GM18861 (cell line): ENCODE results near the gene ST8SIA6.
"Not testable (repeated sequence)": the region's sequence is repeated elsewhere in the genome, so short reads cannot be mapped to it uniquely, and the experiment has no call there.

Experiments
- ATAC-seq: cut with Tn5 transposase; IDR thresholded peaks from one replicate; pipeline ENCODE4 v1.9.1; 2021; ENCODE audit not compliant: unreplicated experiment

ST8SIA6 gene

DNA sequence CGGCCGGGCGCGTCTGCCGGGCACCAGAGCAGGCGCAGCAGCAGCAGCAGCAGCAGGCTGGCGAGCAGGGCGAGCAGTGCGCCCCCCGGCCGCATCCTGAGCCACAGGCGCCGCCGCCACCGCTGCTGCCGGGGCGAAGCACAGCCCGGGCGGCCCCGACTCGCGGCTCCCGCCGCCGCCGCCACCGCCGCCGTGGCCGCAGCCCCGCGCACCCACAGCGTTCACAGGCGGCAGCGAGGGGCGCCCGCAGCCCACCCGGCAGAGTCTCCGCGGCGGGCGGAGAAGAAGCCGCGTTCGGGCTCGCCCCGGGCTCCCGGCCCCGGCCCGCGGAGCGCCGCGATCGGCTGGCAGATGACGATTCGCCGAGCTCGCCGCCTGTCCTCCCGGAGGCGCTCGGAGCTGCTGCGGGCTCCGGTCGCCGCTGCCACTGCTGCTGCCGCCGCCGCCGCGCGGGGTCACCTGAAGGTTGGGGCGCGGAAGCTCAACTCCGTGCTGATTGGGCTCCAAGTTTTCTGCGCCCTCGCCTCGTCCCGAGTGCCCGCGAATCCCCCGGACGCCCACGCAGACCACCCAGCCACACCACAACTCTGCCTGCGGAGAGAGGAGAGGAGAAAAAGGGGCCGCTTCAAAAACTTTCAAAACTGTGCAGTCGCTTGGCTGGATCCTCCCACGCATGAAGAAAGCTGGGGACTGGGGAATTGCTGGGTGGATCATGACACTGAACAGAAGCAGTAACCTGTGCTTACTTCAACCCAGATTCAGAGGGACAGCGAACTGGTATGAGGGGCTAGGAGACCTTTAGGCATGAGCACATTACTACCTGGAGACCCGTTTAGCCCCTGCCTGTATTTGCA lies at the start of gene ST8SIA6:
Gene ST8SIA6 (minus strand): TSS at position 435 of the 854 bp plus-strand sequence. CDS start 340 bp downstream, at position 95.
- ATAC-seq, result peak; percentile 69

DNA sequence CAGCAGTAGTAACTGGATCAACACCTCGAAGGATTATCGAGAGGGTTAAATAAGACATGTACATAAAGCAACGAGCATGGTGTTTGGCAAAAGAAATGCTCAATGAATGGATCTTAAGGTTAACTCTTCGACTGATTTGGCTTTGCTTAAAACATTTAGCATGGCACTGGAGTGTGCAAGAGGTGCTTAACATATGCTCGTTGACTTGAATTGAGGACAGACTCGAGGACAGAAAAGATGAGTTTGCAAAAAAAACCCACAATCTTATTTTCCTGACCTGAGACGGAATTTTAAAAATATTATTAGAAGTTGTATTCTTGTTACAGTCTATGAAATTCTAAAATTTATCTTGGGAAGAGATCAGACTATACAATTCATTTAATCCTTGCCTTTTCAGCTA lies 49.4 kb upstream of the ST8SIA6 start:
- ATAC-seq, result no peak

DNA sequence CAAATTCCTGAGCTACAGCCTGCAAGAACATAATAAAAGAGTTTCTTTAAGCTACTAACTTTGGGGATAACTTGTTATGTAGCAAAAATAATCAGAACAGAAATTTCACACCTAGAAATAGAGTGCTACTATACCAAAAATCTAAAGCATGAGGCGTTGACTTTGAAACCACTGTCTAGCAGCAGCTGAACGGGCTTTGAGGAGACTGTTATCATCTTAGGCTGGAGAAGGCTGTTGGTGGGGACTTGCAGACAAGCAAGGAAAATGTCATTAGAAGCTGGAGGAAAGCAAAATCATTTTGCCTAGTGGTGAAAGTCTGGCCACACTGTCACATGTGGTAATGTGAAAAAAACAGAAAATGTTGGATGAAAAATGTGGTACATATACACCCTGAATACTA lies 48.4 kb upstream of the ST8SIA6 start:
- ATAC-seq, result no peak

- ATAC-seq, result not testable (repeated sequence)
Observed at GRCh38 chr10:17499014-17499413, 44.6 kb upstream of the ST8SIA6 start.

- ATAC-seq, result no peak
Observed at GRCh38 chr10:17497446-17498030, 43.1 kb upstream of the ST8SIA6 start.

DNA sequence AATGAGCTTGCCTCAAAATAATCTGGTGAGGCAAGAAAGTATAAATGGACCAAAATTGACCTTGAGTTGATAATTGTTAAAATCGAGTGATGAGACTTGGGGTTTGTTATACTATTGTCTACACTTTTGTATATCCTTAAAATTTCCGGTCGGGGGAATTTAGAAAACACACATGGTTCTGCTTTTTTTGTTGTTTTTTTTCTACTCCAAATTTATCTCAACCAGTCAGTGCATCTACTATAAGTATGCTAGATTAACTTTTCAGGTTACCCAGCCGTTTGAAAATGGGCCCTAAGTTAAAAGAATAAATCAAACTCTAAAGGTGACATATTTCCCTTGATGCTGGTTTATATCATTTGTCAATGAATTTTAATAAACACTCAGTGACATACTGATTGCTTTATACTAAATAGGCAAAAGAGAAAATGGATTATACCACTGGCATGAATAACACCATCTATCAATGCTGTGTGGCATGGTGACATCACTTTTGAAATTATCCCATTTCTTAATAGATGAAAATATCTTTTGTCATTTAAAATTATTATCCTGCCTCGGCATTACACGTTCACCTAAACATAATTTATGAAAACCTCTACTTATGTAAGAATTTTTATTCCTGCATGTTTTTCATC lies 40.3 kb upstream of the ST8SIA6 start:
- no peak for ATAC-seq

GRCh38 chr10:17488848-17489247 lies 34.5 kb upstream of the ST8SIA6 start:
- no peak for ATAC-seq

DNA sequence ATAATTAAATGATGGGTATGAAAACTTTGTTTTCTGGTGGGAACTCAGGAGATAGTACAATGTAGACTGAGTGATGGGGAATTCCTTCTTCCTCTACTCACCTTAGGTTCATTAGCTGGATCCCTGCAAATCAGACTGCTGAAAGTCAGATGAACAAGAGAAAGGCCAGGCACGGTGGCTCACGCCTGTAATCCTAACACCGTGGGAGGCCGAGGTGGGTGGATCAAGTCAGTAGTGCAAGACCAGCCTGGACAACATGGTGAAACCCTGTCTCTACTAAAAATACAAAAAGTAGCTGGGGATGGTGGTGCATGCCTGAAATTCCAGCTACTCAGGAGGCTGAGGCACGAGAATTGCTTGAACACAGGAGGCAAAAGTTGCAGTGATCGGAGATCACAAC lies 28.7 kb upstream of the ST8SIA6 start:
- no peak for ATAC-seq

GRCh38 chr10:17479822-17480221 lies 25.4 kb upstream of the ST8SIA6 start:
- ATAC-seq, result no peak

DNA sequence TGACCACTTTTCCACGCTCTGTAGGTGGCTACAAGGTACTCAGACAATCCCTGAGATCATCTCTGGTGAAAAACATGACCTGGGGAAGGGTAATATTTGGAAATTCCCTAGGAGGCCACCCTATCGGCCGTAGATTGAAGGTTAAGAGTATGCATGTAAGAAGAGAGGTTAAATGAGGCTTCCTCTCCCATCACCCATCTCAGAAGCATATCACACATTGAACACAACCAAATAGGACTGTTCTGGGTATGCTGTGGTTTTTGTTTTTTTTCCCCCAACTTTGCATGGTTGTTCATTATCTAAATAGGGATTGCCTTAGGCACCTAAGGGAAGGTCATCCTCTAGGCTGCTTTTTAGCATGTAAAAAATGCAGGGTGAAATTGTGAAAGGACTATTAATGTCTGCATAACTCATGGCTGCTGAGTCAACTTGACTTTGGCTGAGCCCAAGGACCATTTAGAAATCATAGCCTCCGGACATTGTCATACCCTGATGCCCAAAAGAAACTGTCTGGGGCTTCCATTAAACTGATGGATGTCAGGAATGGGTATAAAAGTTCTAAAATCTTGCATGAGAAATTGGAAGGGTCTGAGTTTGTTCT lies 24.7 kb upstream of the ST8SIA6 start:
- no peak for ATAC-seq

DNA sequence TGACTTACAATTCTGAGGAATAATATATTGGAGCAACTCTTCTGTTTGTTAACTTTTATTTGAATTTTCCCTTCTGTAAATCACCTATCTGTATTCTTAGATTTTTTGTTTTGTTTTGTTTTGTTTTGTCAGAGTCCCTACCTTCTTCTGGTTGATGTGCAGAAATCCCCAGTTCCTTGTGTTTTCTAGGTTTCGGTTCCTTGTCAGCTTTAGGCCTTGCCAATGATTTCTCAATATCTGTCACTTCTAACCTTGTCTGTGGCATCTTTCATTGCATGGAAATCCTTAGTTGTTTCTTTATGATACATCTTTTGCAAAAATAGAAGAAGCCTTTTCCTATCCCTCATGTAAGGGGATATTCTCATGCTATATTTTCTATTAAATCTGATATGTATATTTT lies 21.7 kb upstream of the ST8SIA6 start:
- ATAC-seq, result no peak

DNA sequence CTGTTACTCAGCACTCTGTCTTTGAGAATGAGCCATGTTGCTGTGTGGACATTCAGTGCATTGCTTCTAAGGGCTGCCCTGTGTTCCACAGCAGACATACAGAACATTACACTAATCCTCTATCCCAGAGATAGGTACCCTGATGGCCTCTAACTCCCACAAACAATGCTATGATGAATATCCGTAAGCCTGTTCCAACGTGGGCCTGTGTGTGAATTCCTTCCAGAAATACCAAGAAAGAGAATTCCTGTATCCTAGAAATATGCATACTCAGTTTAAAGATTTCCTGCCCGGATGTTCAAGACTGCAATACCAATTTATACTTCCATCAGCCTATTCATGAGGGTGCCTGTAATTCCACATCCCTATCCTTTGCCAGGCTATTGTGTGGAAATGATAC lies 21.3 kb upstream of the ST8SIA6 start:
- no peak for ATAC-seq

- no peak for ATAC-seq
Observed at GRCh38 chr10:17474595-17475323, 20.4 kb upstream of the ST8SIA6 start.

DNA sequence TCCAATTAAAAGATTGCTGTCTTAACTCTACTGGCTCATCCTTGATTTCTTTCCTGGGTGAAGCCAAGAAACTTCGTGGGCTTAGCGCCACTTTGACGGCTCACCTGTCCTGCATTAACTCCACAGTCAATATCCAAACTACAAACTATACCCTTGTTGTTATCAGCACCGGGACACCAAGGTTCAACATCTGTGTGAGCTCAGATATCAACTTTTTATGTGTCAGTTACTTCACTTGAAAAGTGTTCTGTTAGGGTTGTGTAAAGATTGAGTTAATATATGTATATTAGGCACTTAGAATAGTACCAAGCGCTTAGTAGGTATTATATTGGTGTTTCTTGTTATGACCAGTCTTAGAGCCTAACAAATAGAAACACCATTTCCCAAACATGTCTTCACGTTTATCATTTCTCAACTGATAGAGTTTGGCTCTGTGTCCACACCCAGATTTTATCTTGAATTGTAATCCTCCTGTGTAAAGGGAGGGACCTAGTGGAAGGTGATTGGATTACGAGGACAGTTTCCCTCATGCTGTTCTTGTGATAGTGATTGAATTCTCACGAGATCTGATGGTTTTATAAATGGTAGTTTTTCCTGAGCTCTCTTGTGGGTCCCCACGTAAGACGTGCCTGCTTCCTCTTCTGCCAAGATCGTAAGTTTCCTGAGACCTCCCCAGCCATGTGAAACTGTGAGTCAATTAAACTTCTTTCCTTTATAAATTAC lies 19.0 kb upstream of the ST8SIA6 start:
- ATAC-seq, result no peak

GRCh38 chr10:17472481-17473227 lies 18.3 kb upstream of the ST8SIA6 start:
- ATAC-seq, result no peak

DNA sequence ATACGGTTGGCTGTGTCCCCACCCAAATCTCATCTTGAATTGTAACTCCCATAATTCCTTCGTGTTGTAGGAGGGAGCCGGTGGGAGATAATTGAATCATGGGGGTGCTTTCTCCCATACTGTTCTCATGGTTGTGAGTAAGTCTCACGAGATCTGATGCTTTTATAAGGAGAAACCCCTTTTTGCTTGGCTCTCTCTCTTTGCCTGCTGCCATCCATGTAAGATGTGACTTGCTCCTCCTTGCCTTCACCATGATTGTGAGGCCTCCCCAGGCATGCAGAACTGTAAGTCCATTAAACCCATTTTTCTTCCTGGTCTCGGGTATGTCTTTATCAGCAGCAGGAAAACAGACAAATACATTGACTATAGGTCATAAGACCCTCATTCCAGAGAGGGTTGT lies 15.9 kb upstream of the ST8SIA6 start:
- ATAC-seq, result no peak

DNA sequence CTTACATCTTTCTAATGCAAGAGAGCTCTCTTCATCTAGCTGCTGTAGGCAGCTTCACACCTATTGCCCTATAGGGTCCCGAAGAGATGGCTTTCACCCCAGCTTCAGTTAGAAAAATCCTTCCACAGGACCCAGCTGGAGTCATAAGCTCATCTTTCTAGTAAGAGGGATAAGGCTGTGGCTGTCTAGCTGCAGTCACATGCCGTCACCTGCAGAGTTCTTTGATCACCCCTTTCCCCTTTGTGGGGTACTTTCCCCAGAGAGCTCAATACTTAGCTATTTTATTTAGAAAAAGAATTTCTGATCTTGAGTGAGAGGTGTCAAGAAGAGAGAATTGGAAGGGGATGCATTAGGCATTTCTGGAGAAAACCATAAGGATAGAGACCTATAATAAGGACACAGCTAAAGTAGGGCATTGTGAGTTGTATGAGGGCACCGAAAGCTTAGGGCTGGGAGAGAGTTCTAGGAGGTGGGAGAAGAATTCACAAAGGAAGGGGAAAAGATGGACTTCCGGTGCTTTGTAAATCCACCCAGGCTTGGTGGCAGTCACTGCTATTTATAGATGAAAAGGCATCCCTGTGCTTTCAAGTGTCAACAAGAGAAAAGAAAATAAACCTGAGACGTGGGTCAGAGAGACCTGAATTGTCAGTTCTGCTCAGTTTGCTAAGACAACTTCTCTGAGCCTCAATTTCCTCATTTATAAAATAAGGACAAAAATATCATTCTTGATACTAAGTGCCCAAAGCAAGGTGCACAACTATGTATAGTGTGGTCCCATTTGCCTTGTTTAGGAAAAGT lies 11.1 kb upstream of the ST8SIA6 start:
- no peak for ATAC-seq

GRCh38 chr10:17464545-17464944 lies 10.2 kb upstream of the ST8SIA6 start:
- ATAC-seq, result no peak

- no peak for ATAC-seq
Observed at GRCh38 chr10:17460756-17461155, 6.4 kb upstream of the ST8SIA6 start.
